ENCODE data around the gene SLC2A8. TPM values are rescaled to one million over a fixed set of nuclear protein-coding genes. Genes with fewer than 3 reads are reported as not detected.

Gene SLC2A8
- total RNA-seq, 2 experiments from 2014 or later: 1.6 to 2.1 TPM

- Mint-ChIP-seq H3K4me1 (ENCODE audit: low read depth) (peaks cover 38% of the 10 kb centered on the region), H3K27ac (peak overlapping the region; percentile 94), H3K27me3 (no peaks in the 10 kb centered on the region), H3K4me3 (peak overlapping the region; percentile 91), H3K36me3 (ENCODE audit: low read depth) (peaks cover 83% of the 10 kb centered on the region), H3K9me3 (peaks cover 14% of the 10 kb centered on the region)
- ATAC-seq (no peak), DNase-seq (peak; percentile 46)
- ChIA-PET POLR2A (interaction anchor here (0.6 to 2.5 kb wide), 13 partner anchors 9 to 268 kb away, joined by 3 to 19 read pairs (median 5); partner anchors contain the start of genes PTRH1, TTC16 and ZNF79), CTCF (interaction anchor here (1.1 to 1.2 kb wide), 2 partner anchors 8 to 287 kb away, joined by 3 read pairs; partner anchors contain the start of gene TOR2A)
- no peak for TF ChIP-seq CTCF (IDR thresholded peaks at IDR 0.05)
- intact Hi-C loops (cut with micrococcal nuclease): no loop called here
Measured at GRCh38 chr9:127447416-127448111, 50.6 kb downstream of the SLC2A8 start.

DNA sequence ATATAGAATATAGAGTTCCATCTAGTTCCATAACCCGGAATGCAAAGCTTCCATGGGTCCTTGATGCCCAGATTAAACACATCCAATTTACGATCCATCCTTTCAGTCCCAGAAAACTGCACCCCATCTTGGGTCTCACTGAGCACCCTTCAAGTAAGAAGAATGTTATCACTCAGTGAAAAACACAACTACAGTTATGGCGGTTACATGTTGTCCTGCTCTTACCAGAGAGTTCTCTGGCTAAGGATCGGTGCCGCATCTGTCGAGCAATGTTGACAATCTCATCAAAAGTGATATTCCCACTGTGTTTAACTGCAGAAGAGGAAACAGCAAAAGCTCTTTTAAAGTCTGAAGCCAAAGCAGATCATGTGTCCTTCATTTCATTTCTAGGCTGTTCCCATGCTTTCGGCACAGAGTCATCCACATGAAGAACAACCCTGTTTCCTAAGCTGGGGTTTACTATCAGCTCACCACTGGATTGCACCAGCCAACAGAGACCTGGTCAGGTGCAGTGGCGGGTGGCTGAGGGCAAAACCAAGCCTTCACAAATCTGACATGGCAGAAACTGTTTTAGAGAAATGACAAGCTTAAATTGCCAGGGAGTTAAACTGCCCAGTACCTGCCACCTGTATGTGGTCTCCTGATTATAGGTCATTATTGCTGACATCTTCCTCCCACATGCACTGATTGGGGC, 51.3 kb downstream of the SLC2A8 start:
- Mint-ChIP-seq H3K4me1 (ENCODE audit: low read depth) (peaks cover 41% of the 10 kb centered on the region), H3K36me3 (ENCODE audit: low read depth) (peaks cover 78% of the 10 kb centered on the region), H3K27me3 (no peaks in the 10 kb centered on the region), H3K27ac (peak overlapping the region; percentile 94), H3K4me3 (peak overlapping the region; percentile 91), H3K9me3 (peaks cover 14% of the 10 kb centered on the region)
- DNase-seq: no peak
- intact Hi-C loops (cut with micrococcal nuclease): no loop called here
- CTCF ChIA-PET: interaction anchor here (1.1 to 1.2 kb wide), 2 partner anchors 8 to 286 kb away, joined by 3 read pairs; partner anchors contain the start of gene TOR2A
- ATAC-seq: no peak
- POLR2A ChIA-PET: interaction anchor here (0.6 to 2.5 kb wide), 13 partner anchors 8 to 334 kb away, joined by 3 to 19 read pairs (median 6); partner anchors contain the start of genes PTRH1, TTC16 and ZNF79
- TF ChIP-seq CTCF (IDR thresholded peaks at IDR 0.05): no peak

- intact Hi-C loops (cut with micrococcal nuclease): no loop called here
Measured at GRCh38 chr9:127449332-127449966, 52.5 kb downstream of the SLC2A8 start.

DNA sequence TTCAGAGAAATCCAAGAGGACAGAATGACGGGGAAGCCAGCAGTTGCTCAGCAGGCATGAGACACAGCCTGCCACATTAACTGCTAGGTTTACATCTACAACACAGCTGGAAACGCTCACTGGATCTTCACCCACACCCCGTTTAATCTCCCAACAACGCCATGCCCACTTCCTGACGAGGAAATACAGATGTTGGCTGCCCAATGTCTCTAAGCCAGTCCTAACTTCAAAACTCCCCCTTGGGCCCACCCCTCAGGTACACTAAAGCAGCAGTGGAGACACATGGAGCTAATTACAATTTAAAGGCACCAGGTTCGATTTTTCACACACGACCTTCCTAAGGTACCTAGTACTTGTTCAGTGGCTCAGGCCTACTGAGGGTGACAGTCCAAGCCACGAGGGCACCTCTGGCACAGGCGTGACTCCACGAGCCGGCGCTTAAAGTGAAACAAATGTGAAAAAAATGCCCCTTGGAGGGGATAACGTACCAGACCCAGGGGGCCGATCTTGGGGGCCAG, 53.3 kb downstream of the SLC2A8 start:
- no peak for ATAC-seq
- H3K4me3 Mint-ChIP-seq: peak overlapping the region; percentile 91
- peak overlapping the region; percentile 94 for H3K27ac Mint-ChIP-seq
- TF ChIP-seq CTCF (IDR thresholded peaks at IDR 0.05): no peak
- CTCF ChIA-PET: interaction anchor here (1.3 kb wide), 1 partner anchor 27 kb away, joined by 6 read pairs; the partner anchor contains the start of gene ZNF79
- H3K27me3 Mint-ChIP-seq: no peaks in the 10 kb centered on the region
- DNase-seq: no peak
- peaks cover 39% of the 10 kb centered on the region for H3K4me1 Mint-ChIP-seq (ENCODE audit: low read depth)
- H3K36me3 Mint-ChIP-seq (ENCODE audit: low read depth): peaks cover 68% of the 10 kb centered on the region
- H3K9me3 Mint-ChIP-seq: peaks cover 3% of the 10 kb centered on the region
- intact Hi-C loops (cut with micrococcal nuclease): no loop called here
- POLR2A ChIA-PET: interaction anchor here (0.6 to 4.2 kb wide), 40 partner anchors 10 to 1625 kb away, joined by 3 to 52 read pairs (median 5); partner anchors contain the start of genes CDK9, EEIG1, SH2D3C and SLC2A8

More at GRCh38 chr9:127449332-127449966, 52.5 kb downstream of the SLC2A8 start:
- Mint-ChIP-seq H3K27me3 (no peaks in the 10 kb centered on the region), H3K27ac (peak overlapping the region; percentile 94), H3K4me3 (peak overlapping the region; percentile 91), H3K36me3 (ENCODE audit: low read depth) (peaks cover 74% of the 10 kb centered on the region), H3K4me1 (ENCODE audit: low read depth) (peaks cover 41% of the 10 kb centered on the region), H3K9me3 (peaks cover 11% of the 10 kb centered on the region)
- CTCF ChIA-PET: interaction anchor here (1.3 kb wide), 1 partner anchor 26 kb away, joined by 6 read pairs; the partner anchor contains the start of gene ZNF79
- no peak for TF ChIP-seq CTCF (IDR thresholded peaks at IDR 0.05)
- no peak for DNase-seq
- POLR2A ChIA-PET: interaction anchor here (0.7 to 4.2 kb wide), 18 partner anchors 10 to 644 kb away, joined by 3 to 52 read pairs (median 7); partner anchors contain the start of genes EEIG1, SH2D3C and ZNF79
- no peak for ATAC-seq

Data from activated CD8-positive, alpha-beta T cell treated with anti-CD3 and anti-CD28 coated beads for 36 hours (primary cell).